ENCODE measurements around the gene CFAP53. TPM values are rescaled to one million over a fixed set of nuclear protein-coding genes. Genes with fewer than 3 reads are reported as not detected.
"Not testable (repeated sequence)": the region's sequence is repeated elsewhere in the genome, so short reads cannot be mapped to it uniquely, and the experiment has no call there.

CFAP53 gene
- total and polyA plus RNA-seq, 2 donors from 2014 or later = 1.3 to 3.9 TPM

GRCh38 chr18:50262977-50263376 is 3.3 kb downstream of the CFAP53 start:
- DNase-seq = no peak
- H3K4me3 ChIP-seq (ENCODE audit: low read length in 3 of 3) = no peak overlapping the region
- intact Hi-C loops (cut with DNase I) = no loop called here
- no peak for FAIRE-seq
- no peak overlapping the region for H3K9ac ChIP-seq (ENCODE audit: low read length in 3 of 3)
- TF ChIP-seq, protein P1, sequence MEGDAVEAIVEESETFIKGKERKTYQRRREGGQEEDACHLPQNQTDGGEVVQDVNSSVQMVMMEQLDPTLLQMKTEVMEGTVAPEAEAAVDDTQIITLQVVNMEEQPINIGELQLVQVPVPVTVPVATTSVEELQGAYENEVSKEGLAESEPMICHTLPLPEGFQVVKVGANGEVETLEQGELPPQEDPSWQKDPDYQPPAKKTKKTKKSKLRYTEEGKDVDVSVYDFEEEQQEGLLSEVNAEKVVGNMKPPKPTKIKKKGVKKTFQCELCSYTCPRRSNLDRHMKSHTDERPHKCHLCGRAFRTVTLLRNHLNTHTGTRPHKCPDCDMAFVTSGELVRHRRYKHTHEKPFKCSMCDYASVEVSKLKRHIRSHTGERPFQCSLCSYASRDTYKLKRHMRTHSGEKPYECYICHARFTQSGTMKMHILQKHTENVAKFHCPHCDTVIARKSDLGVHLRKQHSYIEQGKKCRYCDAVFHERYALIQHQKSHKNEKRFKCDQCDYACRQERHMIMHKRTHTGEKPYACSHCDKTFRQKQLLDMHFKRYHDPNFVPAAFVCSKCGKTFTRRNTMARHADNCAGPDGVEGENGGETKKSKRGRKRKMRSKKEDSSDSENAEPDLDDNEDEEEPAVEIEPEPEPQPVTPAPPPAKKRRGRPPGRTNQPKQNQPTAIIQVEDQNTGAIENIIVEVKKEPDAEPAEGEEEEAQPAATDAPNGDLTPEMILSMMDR (IDR thresholded peaks at IDR 0.05; ENCODE audit: borderline replicate concordance, extremely low read depth, insufficient read depth) = no peak
- no peaks in the 10 kb centered on the region for H3K27me3 ChIP-seq (ENCODE audit: control insufficient read depth, insufficient read depth, low read length)
- H3K4me1 ChIP-seq (ENCODE audit: control insufficient read depth in 2 of 3, insufficient read depth in 2 of 3, low read depth in 1 of 3, low read length in 3 of 3) = peaks cover 0 to 6% (median 0%) of the 10 kb centered on the region in 3 donors
- no peaks in the 10 kb centered on the region for H3K9me3 ChIP-seq (ENCODE audit: control insufficient read depth in 2 of 3, insufficient read depth in 1 of 3, low read length in 3 of 3)
- H3K36me3 ChIP-seq (ENCODE audit: control insufficient read depth in 2 of 3, insufficient read depth in 3 of 3, low read length in 3 of 3) = no peaks in the 10 kb centered on the region
- no peak overlapping the region for H3K27ac ChIP-seq (ENCODE audit: low read depth in 2 of 2, low read length in 2 of 2)

DNA sequence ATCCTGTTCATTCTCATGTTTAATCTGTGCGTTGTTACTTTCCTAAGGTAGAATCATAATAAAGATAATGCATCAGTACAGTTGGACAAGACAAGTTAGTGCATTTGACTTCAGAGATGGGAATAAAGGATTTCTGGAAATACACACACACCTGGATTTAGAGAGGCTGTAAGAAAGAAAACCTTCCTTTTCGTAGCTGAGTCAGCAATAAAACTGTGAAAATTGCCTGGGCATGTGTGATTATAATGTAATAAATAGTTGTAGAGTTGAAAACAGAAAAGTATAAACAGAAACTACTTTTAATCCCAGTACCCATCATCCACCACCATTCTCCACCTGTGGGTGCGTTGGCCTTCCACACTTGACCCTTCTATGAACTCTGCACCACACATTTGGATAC is 15.4 kb downstream of the CFAP53 start:
- Histone ChIP-seq H3K36me3 (ENCODE audit: control insufficient read depth in 2 of 3, insufficient read depth in 3 of 3, low read length in 3 of 3) (no peaks in the 10 kb centered on the region), H3K9ac (ENCODE audit: low read length in 3 of 3) (no peak overlapping the region), H3K4me1 (ENCODE audit: control insufficient read depth in 2 of 3, insufficient read depth in 2 of 3, low read depth in 1 of 3, low read length in 3 of 3) (no peaks in the 10 kb centered on the region), H3K9me3 (ENCODE audit: control insufficient read depth in 2 of 3, insufficient read depth in 1 of 3, low read length in 3 of 3) (no peaks in the 10 kb centered on the region), H3K27me3 (ENCODE audit: control insufficient read depth, insufficient read depth, low read length) (no peaks in the 10 kb centered on the region), H3K27ac (ENCODE audit: low read depth in 2 of 2, low read length in 2 of 2) (no peak overlapping the region), H3K4me3 (ENCODE audit: low read length in 3 of 3) (no peak overlapping the region)
- no peak for DNase-seq
- no peak for FAIRE-seq
- TF ChIP-seq, protein P1 (IDR thresholded peaks at IDR 0.05; ENCODE audit: borderline replicate concordance, extremely low read depth, insufficient read depth) = no peak
- intact Hi-C loops (cut with DNase I) = no loop called here

DNA sequence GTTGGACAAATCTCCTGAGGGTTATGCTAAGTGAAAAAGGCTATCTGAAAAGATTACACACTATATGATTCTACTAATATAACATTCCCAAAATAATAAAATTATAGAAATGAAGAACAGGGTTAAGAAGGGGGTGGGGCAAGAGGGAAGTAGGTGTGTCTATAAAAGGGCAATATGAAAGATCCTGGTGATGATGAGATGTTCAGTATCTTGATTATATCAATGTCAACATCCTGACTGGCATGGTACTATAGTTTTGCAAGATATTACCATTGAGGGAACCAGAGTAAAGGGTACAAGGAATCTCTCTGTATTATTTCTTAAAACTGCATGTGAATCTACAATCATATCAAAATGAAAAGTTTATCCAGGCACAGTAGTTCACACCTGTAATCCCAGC is 16.7 kb downstream of the CFAP53 start:
- TF ChIP-seq, protein P1 (IDR thresholded peaks at IDR 0.05; ENCODE audit: borderline replicate concordance, extremely low read depth, insufficient read depth) = no peak
- DNase-seq = no peak
- Histone ChIP-seq H3K36me3 (ENCODE audit: control insufficient read depth in 2 of 3, insufficient read depth in 3 of 3, low read length in 3 of 3) (no peaks in the 10 kb centered on the region), H3K4me1 (ENCODE audit: control insufficient read depth in 2 of 3, insufficient read depth in 2 of 3, low read depth in 1 of 3, low read length in 3 of 3) (no peaks in the 10 kb centered on the region), H3K9me3 (ENCODE audit: control insufficient read depth in 2 of 3, insufficient read depth in 1 of 3, low read length in 3 of 3) (no peaks in the 10 kb centered on the region), H3K4me3 (ENCODE audit: low read length in 3 of 3) (no peak overlapping the region), H3K27me3 (ENCODE audit: control insufficient read depth, insufficient read depth, low read length) (no peaks in the 10 kb centered on the region), H3K27ac (ENCODE audit: low read depth in 2 of 2, low read length in 2 of 2) (no peak overlapping the region), H3K9ac (ENCODE audit: low read length in 3 of 3) (no peak overlapping the region)
- intact Hi-C loops (cut with DNase I) = no loop called here
- FAIRE-seq = no peak

DNA sequence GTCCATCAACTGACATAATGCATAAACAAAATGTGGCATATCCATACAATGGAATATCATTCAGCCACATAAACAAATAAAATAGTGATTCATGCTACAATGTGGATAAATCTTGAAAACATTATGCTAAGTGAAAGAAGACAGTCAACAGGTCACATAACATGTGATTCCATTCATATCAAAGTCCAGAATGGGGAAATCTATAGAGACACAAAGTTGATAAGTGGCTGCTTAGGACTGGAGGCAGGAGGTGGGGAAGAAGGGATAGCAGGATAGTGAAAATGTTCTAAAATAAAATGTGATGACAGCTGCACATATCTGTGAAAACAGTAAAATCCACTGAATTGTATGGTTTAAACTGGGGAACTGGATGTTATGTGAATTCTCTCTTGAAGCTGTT is 18.7 kb downstream of the CFAP53 start:
- H3K27ac ChIP-seq (ENCODE audit: low read depth in 2 of 2, low read length in 2 of 2) = no peak overlapping the region
- FAIRE-seq (no peak), DNase-seq (no peak)
- no peaks in the 10 kb centered on the region for H3K9me3 ChIP-seq (ENCODE audit: control insufficient read depth in 2 of 3, insufficient read depth in 1 of 3, low read length in 3 of 3)
- intact Hi-C loops (cut with DNase I) = no loop called here
- no peak overlapping the region for H3K9ac ChIP-seq (ENCODE audit: low read length in 3 of 3)
- no peaks in the 10 kb centered on the region for H3K27me3 ChIP-seq (ENCODE audit: control insufficient read depth, insufficient read depth, low read length)
- H3K36me3 ChIP-seq (ENCODE audit: control insufficient read depth in 2 of 3, insufficient read depth in 3 of 3, low read length in 3 of 3) = no peaks in the 10 kb centered on the region
- H3K4me1 ChIP-seq (ENCODE audit: control insufficient read depth in 2 of 3, insufficient read depth in 2 of 3, low read depth in 1 of 3, low read length in 3 of 3) = no peaks in the 10 kb centered on the region
- TF ChIP-seq, protein P1 (IDR thresholded peaks at IDR 0.05; ENCODE audit: borderline replicate concordance, extremely low read depth, insufficient read depth) = no peak
- H3K4me3 ChIP-seq (ENCODE audit: low read length in 3 of 3) = no peak overlapping the region

GRCh38 chr18:50241768-50242167 is 24.5 kb downstream of the CFAP53 start:
- H3K27me3 ChIP-seq (ENCODE audit: control insufficient read depth, insufficient read depth, low read length); H3K9me3 ChIP-seq (ENCODE audit: control insufficient read depth in 2 of 3, insufficient read depth in 1 of 3, low read length in 3 of 3); FAIRE-seq; H3K27ac ChIP-seq (ENCODE audit: low read depth in 2 of 2, low read length in 2 of 2); H3K9ac ChIP-seq (ENCODE audit: low read length in 3 of 3); intact Hi-C loops (cut with DNase I); H3K4me3 ChIP-seq (ENCODE audit: low read length in 3 of 3); DNase-seq; H3K4me1 ChIP-seq (ENCODE audit: control insufficient read depth in 2 of 3, insufficient read depth in 2 of 3, low read depth in 1 of 3, low read length in 3 of 3); H3K36me3 ChIP-seq (ENCODE audit: control insufficient read depth in 2 of 3, insufficient read depth in 3 of 3, low read length in 3 of 3): not testable (repeated sequence)

Measured in kidney (tissue), 14 donors.